ENCODE data around the gene CCNDBP1. TPM values are rescaled to one million over a fixed set of nuclear protein-coding genes. Genes with fewer than 3 reads are reported as not detected.

The CCNDBP1 gene
- polyA plus RNA-seq, 1 of the 3 experiments (the other 2 are of a cell fraction): 63.6 TPM

DNA sequence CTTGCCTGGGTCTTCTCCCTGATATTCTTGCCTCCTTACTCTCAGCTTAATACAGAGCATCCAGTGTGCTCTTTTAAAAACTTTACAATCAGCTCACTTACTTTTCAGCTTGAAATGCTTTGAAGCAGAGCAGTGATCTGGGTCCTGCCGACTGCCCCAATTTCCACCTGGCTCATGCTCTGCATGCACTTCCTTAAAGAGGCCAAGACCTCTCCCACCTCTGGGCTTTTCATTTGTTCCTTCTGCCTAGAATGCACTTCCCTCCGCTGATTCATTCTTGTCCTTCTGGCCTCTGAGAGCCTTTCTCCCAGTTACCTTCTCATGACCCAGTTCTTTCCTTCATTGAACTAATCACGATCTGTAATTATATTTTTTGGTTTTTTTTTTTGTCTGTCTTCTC, 1.9 kb upstream of the CCNDBP1 start (continued):
- no peak for TF ChIP-seq SIN3A (IDR thresholded peaks at IDR 0.05; ENCODE audit: borderline replicate concordance, low read depth, low read length)
- no peak for TF ChIP-seq YY1 (IDR thresholded peaks at IDR 0.05; ENCODE audit: low read depth)
- TF ChIP-seq FOSL2 (IDR thresholded peaks at IDR 0.05; ENCODE audit: borderline replicate concordance, low read depth): no peak
- TF ChIP-seq FOXM1 (IDR thresholded peaks at IDR 0.05; ENCODE audit: low read depth): no peak
- no peak for TF ChIP-seq MEF2A (IDR thresholded peaks at IDR 0.05; ENCODE audit: borderline replicate concordance, low read depth)
- TF ChIP-seq GATA2 (CRISPR knock-in tag; IDR thresholded peaks at IDR 0.05): no peak
- TF ChIP-seq MXI1 (IDR thresholded peaks at IDR 0.05; ENCODE audit: low read depth, low read length): no peak
- no peak for TF ChIP-seq EZH2phosphoT487 (IDR thresholded peaks at IDR 0.05; ENCODE audit: borderline replicate concordance, low read depth)

GRCh38 chr15:43184407-43185124, 637 bp upstream of the CCNDBP1 start:
- H3K9me2 ChIP-seq: no peaks in the 10 kb centered on the region
- CTCF ChIA-PET: interaction anchor here (1.2 to 4.1 kb wide), 6 partner anchors 10 to 258 kb away, joined by 3 to 44 read pairs (median 6); no protein-coding TSS in a partner anchor
- peaks cover 20% of the 10 kb centered on the region for H3F3A ChIP-seq (replicated peaks; ENCODE audit: insufficient read depth)
- no peak for DNase-seq
- peak overlapping the region; percentile 75 to 88; a peak in 3 of 4 replicates for H3K4me3 ChIP-seq (ENCODE audit: low read depth in 2 of 2, low read length in 1 of 2)
- H3K4me1 ChIP-seq (ENCODE audit: control insufficient read depth in 1 of 2, insufficient read depth in 2 of 2, low read depth in 1 of 2, low read length in 1 of 2): peaks cover 0 to 10% of the 10 kb centered on the region in 2 experiments; a peak in 3 of 4 replicates
- no peaks in the 10 kb centered on the region for H3K9me3 ChIP-seq
- no peak overlapping the region; the same call in 1 of the 2 replicates for H3K9ac ChIP-seq
- peaks cover 21% of the 10 kb centered on the region; the same call in 1 of the 2 replicates for H3K79me2 ChIP-seq (ENCODE audit: insufficient read depth)
- POLR2A ChIA-PET: no interaction called here
- peaks cover 10 to 17% of the 10 kb centered on the region in 2 experiments for H3K36me3 ChIP-seq (replicated peaks in 1 of 2; ENCODE audit: control insufficient read depth in 1 of 2, insufficient read depth in 2 of 2, low read length in 1 of 2)
- 84% methylated on average over 7 of the region's 9 CpGs for WGBS (ENCODE audit: low lambda C conversion rate)
- no peaks in the 10 kb centered on the region for H4K20me1 ChIP-seq (ENCODE audit: insufficient read depth)
- peak overlapping the region; percentile 92; the same call in 1 of the 2 replicates for H2AFZ ChIP-seq (ENCODE audit: low read depth)
- peak overlapping the region; percentile 81; the same call in 1 of the 2 replicates for H3K4me2 ChIP-seq
- TF ChIP-seq, protein P1, sequence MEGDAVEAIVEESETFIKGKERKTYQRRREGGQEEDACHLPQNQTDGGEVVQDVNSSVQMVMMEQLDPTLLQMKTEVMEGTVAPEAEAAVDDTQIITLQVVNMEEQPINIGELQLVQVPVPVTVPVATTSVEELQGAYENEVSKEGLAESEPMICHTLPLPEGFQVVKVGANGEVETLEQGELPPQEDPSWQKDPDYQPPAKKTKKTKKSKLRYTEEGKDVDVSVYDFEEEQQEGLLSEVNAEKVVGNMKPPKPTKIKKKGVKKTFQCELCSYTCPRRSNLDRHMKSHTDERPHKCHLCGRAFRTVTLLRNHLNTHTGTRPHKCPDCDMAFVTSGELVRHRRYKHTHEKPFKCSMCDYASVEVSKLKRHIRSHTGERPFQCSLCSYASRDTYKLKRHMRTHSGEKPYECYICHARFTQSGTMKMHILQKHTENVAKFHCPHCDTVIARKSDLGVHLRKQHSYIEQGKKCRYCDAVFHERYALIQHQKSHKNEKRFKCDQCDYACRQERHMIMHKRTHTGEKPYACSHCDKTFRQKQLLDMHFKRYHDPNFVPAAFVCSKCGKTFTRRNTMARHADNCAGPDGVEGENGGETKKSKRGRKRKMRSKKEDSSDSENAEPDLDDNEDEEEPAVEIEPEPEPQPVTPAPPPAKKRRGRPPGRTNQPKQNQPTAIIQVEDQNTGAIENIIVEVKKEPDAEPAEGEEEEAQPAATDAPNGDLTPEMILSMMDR (IDR thresholded peaks at IDR 0.05): no peak
- TF ChIP-seq CHD2 (IDR thresholded peaks at IDR 0.05; ENCODE audit: low read length, partially characterized antibody): no peak
- H3K27ac ChIP-seq (ENCODE audit: low read depth in 2 of 2, low read length in 1 of 2): peak overlapping the region; percentile 47 to 89; a peak in 3 of 4 replicates
- H3K27me3 ChIP-seq (ENCODE audit: insufficient read depth): no peaks in the 10 kb centered on the region

GRCh38 chr15:43186003-43186353, 775 bp downstream of the CCNDBP1 start:
- POLR2A ChIA-PET: interaction anchor here (0.6 to 0.9 kb wide), 2 partner anchors 121 to 261 kb away, joined by 3 read pairs; no protein-coding TSS in a partner anchor
- no peak for DNase-seq
- CTCF ChIA-PET: interaction anchor here (0.6 to 4.1 kb wide), 16 partner anchors 11 to 109 kb away, joined by 3 to 44 read pairs (median 3); partner anchors contain the start of gene TGM5

More at GRCh38 chr15:43186003-43186353, 775 bp downstream of the CCNDBP1 start:
- Histone ChIP-seq H2AFZ (ENCODE audit: low read depth) (peak overlapping the region; percentile 64), H3K4me2 (peak overlapping the region; percentile 81), H3K9me3 (no peaks in the 10 kb centered on the region), H3F3A (replicated peaks; ENCODE audit: insufficient read depth) (peaks cover 20% of the 10 kb centered on the region), H3K27me3 (ENCODE audit: insufficient read depth) (no peaks in the 10 kb centered on the region), H3K4me3 (ENCODE audit: low read depth in 2 of 2, low read length in 1 of 2) (peak overlapping the region; percentile 75 to 88), H3K27ac (ENCODE audit: low read depth in 2 of 2, low read length in 1 of 2) (peak overlapping the region in 1 of 2 experiments; percentile 89; a peak in 3 of 4 replicates), H3K4me1 (ENCODE audit: control insufficient read depth in 1 of 2, insufficient read depth in 2 of 2, low read depth in 1 of 2, low read length in 1 of 2) (peaks cover 0 to 10% of the 10 kb centered on the region in 2 experiments; a peak in 3 of 4 replicates), H3K79me2 (ENCODE audit: insufficient read depth) (peaks cover 21% of the 10 kb centered on the region; the same call in 1 of the 2 replicates), H3K9me2 (no peaks in the 10 kb centered on the region), H4K20me1 (ENCODE audit: insufficient read depth) (no peaks in the 10 kb centered on the region), H3K36me3 (replicated peaks in 1 of 2; ENCODE audit: control insufficient read depth in 1 of 2, insufficient read depth in 2 of 2, low read length in 1 of 2) (peaks cover 21 to 29% of the 10 kb centered on the region in 2 experiments), H3K9ac (peak overlapping the region; percentile 59)
- TF ChIP-seq RCOR1 (IDR thresholded peaks at IDR 0.05; ENCODE audit: low read length): no peak
- TF ChIP-seq NFIC (IDR thresholded peaks at IDR 0.05; ENCODE audit: borderline replicate concordance): no peak
- TF ChIP-seq FOXJ3 (CRISPR knock-in tag; IDR thresholded peaks at IDR 0.05): no peak
- TF ChIP-seq, protein P1 (IDR thresholded peaks at IDR 0.05): peak; percentile 12; the same call in 1 of the 2 replicates
- no peak for TF ChIP-seq YY1 (IDR thresholded peaks at IDR 0.05; ENCODE audit: low read depth)
- WGBS (ENCODE audit: low lambda C conversion rate): 1% methylated on average over 13 of the region's 13 CpGs
